HG02759 (cell line): ENCODE results near the gene SRBD1.
A peak's percentile ranks its signal among the peaks of the same experiment; 100 is the strongest.

Experiments used
- ATAC-seq: cut with Tn5 transposase; IDR thresholded peaks from one replicate; pipeline ENCODE4 v1.9.1; 2021; ENCODE audit warnings: mild to moderate bottlenecking, moderate library complexity; ENCODE audit not compliant: unreplicated experiment

The SRBD1 gene

GRCh38 chr2:45554073-45554741 lies 56.9 kb downstream of the SRBD1 start:
- no peak for ATAC-seq

DNA sequence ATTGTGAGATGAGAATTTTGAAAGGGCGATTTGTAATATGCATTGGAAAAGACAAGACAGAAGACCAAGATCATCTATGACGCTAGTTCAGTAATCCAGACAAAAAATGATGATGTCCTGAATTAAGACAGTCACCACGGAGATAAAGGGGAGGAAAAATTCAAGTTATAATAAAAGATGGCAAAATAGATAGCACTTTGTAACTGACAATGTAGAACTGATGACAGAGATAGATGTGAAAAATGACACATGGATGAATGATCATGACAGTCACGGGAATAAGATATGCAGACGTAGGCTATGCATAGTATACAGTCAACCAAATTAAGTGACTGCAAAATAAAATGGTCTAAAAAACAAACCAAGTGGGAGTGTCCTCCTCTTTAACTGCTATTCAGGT lies 59.2 kb downstream of the SRBD1 start:
- no peak for ATAC-seq

DNA sequence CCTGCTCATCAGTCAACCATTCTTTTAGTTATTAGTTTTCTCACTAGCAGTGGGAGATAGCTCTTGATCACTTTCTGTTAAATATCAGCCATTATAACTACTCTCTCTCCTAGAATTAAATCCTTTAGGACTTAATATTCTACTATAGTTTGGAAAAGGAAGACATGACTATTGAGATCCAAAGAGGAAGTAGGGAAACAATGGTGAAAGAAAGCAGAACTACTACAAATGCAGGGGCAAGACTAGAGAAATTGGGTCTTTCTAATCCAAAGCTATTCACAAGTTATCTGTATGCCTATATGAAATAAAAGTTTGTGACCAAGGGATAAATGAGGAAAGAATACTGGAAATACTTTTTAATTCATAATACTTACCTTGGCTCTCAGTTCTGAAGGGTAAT lies 65.1 kb downstream of the SRBD1 start:
- no peak for ATAC-seq

DNA sequence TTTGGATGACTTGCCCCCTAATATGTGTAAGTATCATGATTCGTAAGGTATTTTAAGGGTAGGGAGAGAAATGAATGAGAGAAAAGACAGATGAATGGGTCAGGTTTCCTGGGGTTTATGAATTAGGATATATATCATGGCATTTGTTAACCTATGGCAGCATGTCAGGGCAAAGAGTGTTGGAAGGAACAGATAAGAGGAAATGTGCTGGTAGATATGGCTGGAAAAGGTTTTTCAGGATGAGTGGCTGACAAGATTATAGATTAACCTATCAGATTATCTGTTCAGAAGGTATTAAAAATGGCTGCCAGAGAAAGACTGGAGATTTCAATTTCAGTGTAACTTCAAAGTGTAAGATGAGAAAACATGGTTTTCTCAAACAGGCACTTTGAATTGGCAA lies 67.8 kb downstream of the SRBD1 start:
- ATAC-seq, result no peak

DNA sequence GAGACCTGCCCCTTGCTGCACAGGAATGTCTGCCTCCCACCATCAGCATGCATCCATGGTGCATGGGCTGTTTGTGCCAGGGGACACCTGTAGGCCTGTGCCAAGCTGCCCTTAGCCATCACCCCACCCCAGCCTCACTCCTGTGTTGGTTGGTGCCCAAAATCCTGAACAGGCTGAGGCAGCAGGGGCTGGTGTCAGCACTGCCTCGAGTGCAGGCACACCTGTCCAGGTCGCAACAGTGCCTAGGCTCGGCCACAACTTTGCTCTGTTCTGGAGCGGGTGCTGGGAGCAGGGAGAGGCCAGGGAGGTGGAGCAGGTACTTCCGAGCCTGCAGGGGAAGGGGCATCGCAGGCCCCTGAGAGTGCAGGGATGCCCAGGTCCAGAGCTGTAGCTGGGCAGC lies 69.1 kb downstream of the SRBD1 start:
- no peak for ATAC-seq

- no peak for ATAC-seq
Measured at GRCh38 chr2:45541450-45541849, 69.6 kb downstream of the SRBD1 start.

GRCh38 chr2:45540942-45541341 lies 70.1 kb downstream of the SRBD1 start:
- ATAC-seq, result no peak

DNA sequence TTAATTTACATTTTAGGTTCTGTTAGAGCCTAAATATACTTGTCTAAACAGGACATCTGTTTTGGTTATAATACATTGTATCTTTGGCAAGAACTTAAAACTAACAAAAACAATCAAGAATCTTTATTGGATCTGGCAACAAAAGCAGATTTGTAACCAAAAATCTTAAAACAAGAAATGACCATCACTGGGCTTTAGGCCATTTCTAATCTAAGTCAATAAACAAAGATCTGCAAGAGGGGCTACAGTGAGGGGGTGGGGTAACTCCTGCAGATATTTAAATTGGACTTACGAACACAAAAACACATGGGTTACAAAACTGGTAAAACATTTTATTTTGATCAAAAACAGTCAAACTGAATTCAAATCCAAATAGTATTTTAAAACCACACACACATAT lies 77.3 kb downstream of the SRBD1 start:
- no peak for ATAC-seq

DNA sequence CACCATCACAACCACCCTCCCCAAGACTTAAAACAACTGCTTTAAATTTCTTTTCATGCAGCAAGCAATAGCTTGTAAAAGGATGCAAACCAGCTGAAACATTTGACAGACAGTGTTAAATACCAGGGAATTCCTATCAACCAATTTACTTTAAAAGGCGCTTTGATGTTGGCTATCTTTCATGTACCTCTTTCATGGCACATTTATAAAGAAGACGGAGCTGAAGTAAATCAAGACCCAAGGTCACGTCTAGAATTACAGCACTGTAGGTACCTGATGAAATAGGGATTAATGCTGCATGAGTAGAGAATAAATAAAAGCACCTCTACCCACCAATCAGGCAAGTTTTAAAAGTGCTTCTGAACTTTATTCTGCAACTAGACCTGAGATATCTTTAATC lies 78.9 kb downstream of the SRBD1 start:
- ATAC-seq, result no peak

GRCh38 chr2:45524016-45524415 lies 87.1 kb downstream of the SRBD1 start:
- ATAC-seq, result no peak

DNA sequence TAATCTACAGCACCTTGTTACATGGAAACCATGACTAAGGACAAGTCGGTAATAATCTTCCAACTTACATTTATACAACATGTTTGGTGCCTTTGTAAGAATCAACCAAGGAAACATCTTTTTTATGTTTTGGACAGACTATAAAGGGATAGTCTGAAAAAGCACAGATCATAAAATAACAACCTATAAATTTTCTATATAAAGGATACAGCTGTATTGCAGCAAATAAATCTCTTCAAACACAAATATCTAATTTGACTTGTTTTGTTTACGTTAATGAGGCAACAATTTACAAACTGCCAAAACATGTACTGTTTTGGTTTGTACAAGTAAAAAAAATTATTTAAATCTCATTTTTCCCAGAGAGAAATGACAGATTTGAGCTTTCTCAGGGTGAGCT lies 92.5 kb downstream of the SRBD1 start:
- ATAC-seq, result no peak

DNA sequence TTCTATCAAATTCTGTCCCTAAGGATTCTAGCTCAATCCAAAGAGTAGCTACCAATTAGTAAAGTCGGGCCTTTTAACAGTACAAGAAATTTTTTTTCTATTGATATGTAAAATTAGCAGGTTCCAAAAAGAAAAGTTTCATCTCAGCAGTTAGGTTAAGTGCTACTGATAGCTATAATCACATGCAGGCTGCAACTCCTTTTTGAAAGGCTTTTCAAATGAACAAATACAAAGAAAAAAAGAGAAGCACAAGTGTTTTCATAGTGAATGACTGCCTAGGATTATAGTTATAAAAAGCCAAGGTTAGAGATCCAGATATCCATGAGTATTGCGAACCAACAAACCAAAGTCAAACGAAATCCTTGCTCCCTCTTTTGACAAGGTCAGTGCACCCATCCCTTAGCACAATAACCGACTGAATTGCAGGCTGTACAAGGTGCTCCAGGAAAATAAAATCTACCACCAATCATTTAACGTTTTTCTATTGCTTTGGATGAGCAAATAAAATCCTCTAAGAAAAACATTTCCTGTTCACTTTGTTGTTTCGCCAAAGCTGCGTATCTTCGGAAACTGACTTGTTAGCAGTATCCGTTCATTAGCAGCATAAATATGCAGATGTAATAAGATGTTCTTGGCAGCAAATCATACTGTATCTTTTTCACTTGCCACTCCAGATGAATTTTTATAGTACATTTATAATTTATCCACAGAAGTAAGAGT lies 100.2 kb downstream of the SRBD1 start:
- ATAC-seq, result no peak

- no peak for ATAC-seq
Measured at GRCh38 chr2:45506756-45507155, 104.3 kb downstream of the SRBD1 start.

DNA sequence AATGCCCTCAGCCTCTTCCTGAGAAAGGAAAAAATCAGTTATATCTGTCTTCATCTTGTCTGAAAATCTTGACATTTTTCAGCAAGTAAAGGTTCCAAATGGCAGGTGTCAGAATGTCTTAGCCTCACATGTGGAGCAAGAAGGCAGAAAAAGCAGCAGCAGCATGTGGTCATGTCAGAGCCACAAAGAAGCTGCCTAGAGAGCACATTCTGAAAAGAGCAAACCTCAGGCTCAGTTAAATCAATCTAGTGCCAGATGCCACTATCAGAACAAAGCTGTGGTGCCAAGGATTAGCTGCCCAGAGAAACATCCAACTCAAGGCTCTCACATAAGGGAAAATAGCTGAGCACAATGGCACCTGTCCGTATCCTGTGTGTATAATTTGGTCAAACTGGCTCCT lies 105.9 kb downstream of the SRBD1 start:
- no peak for ATAC-seq

DNA sequence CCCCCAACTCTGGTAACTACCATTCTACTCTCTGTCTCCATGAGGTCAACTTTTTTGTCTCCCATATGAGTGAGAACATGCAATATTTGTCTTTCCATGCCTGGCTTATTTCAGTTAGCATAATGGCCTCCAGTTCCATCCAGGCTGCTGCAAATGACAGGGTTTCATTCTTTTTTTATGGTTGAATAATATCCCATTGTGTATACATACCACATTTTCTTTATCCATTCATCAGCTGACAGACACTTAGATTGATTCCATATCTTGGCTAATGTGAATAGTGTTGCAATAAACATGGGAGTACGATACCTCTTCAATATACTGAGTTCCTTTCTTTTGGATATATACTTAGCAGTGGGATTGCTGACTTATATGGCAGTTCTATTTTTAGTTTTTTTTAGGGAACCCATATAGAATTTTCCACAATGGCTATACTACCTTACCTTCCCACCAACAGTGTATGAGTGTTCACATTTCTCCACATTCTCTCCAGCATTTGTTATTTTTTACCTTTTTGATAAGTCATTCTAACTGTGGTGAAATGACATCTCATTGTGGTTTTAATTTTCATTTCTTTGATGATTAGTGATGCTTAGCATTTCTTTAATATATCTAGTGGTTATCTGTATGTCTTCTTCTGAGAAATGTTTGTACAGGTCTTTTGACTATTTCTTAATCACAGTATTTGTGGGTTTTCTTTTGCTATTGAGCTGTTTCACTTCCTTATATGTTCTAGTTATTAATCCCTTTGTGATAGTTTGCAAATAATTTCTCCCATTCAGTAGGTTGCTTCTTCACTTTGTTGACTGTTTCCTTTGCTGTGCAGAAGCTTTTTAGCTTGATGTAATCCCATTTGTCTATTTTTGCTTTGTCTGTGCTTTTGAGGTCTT lies 112.2 kb downstream of the SRBD1 start:
- no peak for ATAC-seq

GRCh38 chr2:45497355-45497754 lies 113.7 kb downstream of the SRBD1 start:
- peak; percentile 73 for ATAC-seq

DNA sequence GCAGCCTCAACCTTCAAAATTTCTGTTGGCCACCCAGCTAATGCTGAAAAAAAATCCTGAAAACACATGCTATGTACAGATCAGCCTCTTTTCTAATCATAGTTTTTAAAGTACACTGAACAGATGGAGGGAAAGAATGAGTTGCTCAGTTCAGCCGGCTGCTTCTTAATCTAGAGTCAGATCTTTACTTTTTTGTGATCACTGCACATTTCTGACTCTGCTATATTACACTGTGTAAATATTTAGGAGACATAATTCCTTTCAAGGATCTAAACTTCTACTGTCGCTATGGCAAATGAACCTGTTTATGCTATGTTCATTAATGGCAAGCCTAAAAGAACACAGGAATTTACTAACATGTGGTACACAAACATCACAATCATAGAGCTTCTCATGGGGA lies 114.2 kb downstream of the SRBD1 start:
- no peak for ATAC-seq

- no peak for ATAC-seq
Measured at GRCh38 chr2:45494978-45495293, 116.1 kb downstream of the SRBD1 start.

GRCh38 chr2:45494275-45494977 lies 116.6 kb downstream of the SRBD1 start:
- no peak for ATAC-seq

DNA sequence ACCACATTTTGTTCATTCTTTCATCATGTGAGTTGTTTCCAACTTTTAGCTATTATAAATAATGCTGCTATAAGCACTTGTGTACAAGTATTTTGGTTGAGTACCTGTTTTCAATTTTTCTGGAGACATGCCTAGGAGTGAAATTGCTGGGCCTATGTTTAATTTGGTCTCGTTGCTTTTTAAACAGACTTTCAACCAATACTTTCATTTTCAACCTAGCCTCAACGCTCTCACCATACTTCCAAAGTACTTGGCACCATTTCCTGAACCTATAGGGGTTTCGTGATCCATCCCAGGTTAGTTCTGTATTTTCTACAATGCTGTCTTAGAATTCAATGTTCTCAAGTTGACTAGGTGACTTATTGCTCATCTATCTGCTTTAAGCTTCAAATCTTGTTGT lies 126.1 kb downstream of the SRBD1 start:
- no peak for ATAC-seq

DNA sequence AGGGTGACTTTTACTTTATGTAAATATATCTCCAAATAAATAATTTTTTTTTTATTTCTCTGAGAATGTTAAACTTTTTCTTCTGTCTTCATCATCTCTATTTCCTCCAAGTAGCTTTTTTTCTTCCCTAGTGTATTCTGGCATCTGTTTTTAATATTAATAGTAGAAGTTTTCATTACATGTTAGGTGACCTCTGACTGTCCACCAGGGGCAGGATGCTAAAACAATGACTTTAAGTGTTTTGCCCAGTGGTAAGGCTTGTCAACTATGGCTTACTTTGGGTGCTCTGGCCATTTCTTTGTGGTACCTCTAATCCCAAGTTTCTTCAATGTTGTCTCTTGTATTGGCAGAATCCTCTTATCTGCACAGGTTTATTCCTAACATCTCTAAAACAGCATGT lies 127.1 kb downstream of the SRBD1 start:
- no peak for ATAC-seq
